GM23338 (cell line): ENCODE results near the gene FAM222A.

Source experiments
- CREB1 ChIP-seq: fragments of 250-450 bp; sonication (Bioruptor Pico); IDR thresholded peaks from 2 replicates; pipeline ENCODE4 v1.5.0; 2020; ENCODE audit warnings: low read depth, mild to moderate bottlenecking, moderate library complexity
- CTCF ChIP-seq, 2 experiments: fragments of 200-600 bp in 1 of 2; sonication (generic) in 1 of 2; conservative IDR thresholded peaks; 2 replicates each; pipeline versions ENCODE4 v1.5.1 to v1.6.1; 2016 to 2017; ENCODE audit warnings: antibody characterized with exemption in 2 of 2, low read depth in 2 of 2, mild to moderate bottlenecking in 2 of 2, moderate library complexity in 1 of 2
- ETS1 ChIP-seq: IDR thresholded peaks from 2 replicates; pipeline ENCODE4 v1.6.1; 2016; ENCODE audit warnings: antibody characterized with exemption
- EZH2 ChIP-seq: fragments of 200-600 bp; sonication (generic); IDR thresholded peaks from one replicate; pipeline ENCODE4 v1.8.0; 2017; ENCODE audit warnings: antibody characterized with exemption, mild to moderate bottlenecking, low read depth; ENCODE audit not compliant: unreplicated experiment
- EZH2phosphoT487 ChIP-seq: fragments of 200-600 bp; sonication (generic); IDR thresholded peaks from one replicate; pipeline ENCODE4 v1.8.1; 2018; ENCODE audit warnings: antibody characterized with exemption; ENCODE audit not compliant: unreplicated experiment
- JUNB ChIP-seq: IDR thresholded peaks from one replicate; pipeline ENCODE4 v1.6.1; 2016; ENCODE audit warnings: antibody characterized with exemption; ENCODE audit not compliant: unreplicated experiment
- NANOG ChIP-seq: IDR thresholded peaks from 2 replicates; pipeline ENCODE4 v1.6.1; 2016; ENCODE audit warnings: antibody characterized with exemption, borderline replicate concordance
- POLR2AphosphoS5 ChIP-seq: IDR thresholded peaks from 2 replicates; pipeline ENCODE4 v1.6.1; 2016; ENCODE audit warnings: antibody characterized with exemption, low read depth
- REST ChIP-seq: IDR thresholded peaks from one replicate; pipeline ENCODE4 v1.6.1; 2018; ENCODE audit warnings: antibody characterized with exemption; ENCODE audit not compliant: unreplicated experiment

- TF ChIP-seq CTCF (conservative IDR thresholded peaks at IDR 0.05; ENCODE audit: low read depth in 2 of 2) (peak in 1 of 2 experiments; percentile 34; a peak in 3 of 4 replicates), JUNB (no peak), EZH2 (no peak), REST (no peak), POLR2AphosphoS5 (no peak), EZH2phosphoT487 (no peak), ETS1 (no peak), CREB1 (CRISPR knock-in tag) (no peak), NANOG (no peak)
Observed at GRCh38 chr12:109811624-109811995, 98.0 kb downstream of the FAM222A start.
